GM23248 (cell line): ENCODE results near the gene ESPNL.

ENCODE experiments used
- EZH2 ChIP-seq: fragments of 200-600 bp; sonication (generic); IDR thresholded peaks from 2 replicates; pipeline ENCODE4 v1.6.1; 2018; ENCODE audit warnings: antibody characterized with exemption, mild to moderate bottlenecking; ENCODE audit not compliant: insufficient read depth, poor library complexity, severe bottlenecking
- EZH2phosphoT487 ChIP-seq: fragments of 200-600 bp; sonication (generic); IDR thresholded peaks from 2 replicates; pipeline ENCODE4 v1.6.1; 2018; ENCODE audit warnings: antibody characterized with exemption, moderate library complexity, mild to moderate bottlenecking, low read depth; ENCODE audit not compliant: insufficient read depth

GRCh38 chr2:238134393-238134785 lies 34.2 kb downstream of the ESPNL start:
- TF ChIP-seq EZH2 (no peak), EZH2phosphoT487 (no peak)
